WERI-Rb-1 (cell line): ENCODE measurements around the gene CPT1A.

ENCODE experiments used
- DNase-seq: peaks from one replicate; pipeline ENCODE4 v3.0.0-alpha.2; 2020
- H3K27ac ChIP-seq: fragments of 250-450 bp; sonication (Bioruptor Pico); 2 replicates; pipeline ENCODE4 v1.5.1; 2020; ENCODE audit warnings: mild to moderate bottlenecking, moderate library complexity
- H3K27me3 ChIP-seq: fragments of 250-450 bp; sonication (Bioruptor Pico); 2 replicates; pipeline ENCODE4 v1.5.1; 2021; ENCODE audit warnings: mild to moderate bottlenecking, low read depth, moderate library complexity; ENCODE audit not compliant: insufficient read depth, severe bottlenecking
- H3K36me3 ChIP-seq: fragments of 250-450 bp; sonication (Bioruptor Pico); 2 replicates; pipeline ENCODE4 v1.5.1; 2020; ENCODE audit warnings: mild to moderate bottlenecking, moderate library complexity
- H3K4me3 ChIP-seq: 2 replicates; pipeline ENCODE4 v1.5.1; 2011; ENCODE audit warnings: low read depth, mild to moderate bottlenecking, control low read depth, low read length
- H3K9me3 ChIP-seq: fragments of 250-450 bp; sonication (Bioruptor Pico); 2 replicates; pipeline ENCODE4 v1.5.1; 2021; ENCODE audit warnings: mild to moderate bottlenecking, moderate library complexity; ENCODE audit not compliant: severe bottlenecking
- CTCF ChIP-seq: IDR thresholded peaks from 2 replicates; pipeline ENCODE4 v1.5.1; 2011; ENCODE audit warnings: low read depth, mild to moderate bottlenecking, control low read depth, inconsistent platforms, low read length

The CPT1A gene

GRCh38 chr11:68711114-68711513 lies 130.6 kb downstream of the CPT1A start:
- TF ChIP-seq CTCF, result no peak
- no peak for DNase-seq
- H3K9me3 ChIP-seq, result no peaks in the 10 kb centered on the region

GRCh38 chr11:68710409-68710808 lies 131.3 kb downstream of the CPT1A start:
- no peak for DNase-seq
- Histone ChIP-seq H3K4me3 (no peak overlapping the region), H3K36me3 (no peaks in the 10 kb centered on the region), H3K9me3 (no peaks in the 10 kb centered on the region), H3K27me3 (no peaks in the 10 kb centered on the region), H3K27ac (no peak overlapping the region)
- no peak for TF ChIP-seq CTCF

More at GRCh38 chr11:68711114-68711513, 130.6 kb downstream of the CPT1A start:
- no peak overlapping the region for H3K27ac ChIP-seq
- no peaks in the 10 kb centered on the region for H3K27me3 ChIP-seq
- H3K4me3 ChIP-seq, result no peak overlapping the region
- no peaks in the 10 kb centered on the region for H3K36me3 ChIP-seq

- Histone ChIP-seq H3K27me3 (no peaks in the 10 kb centered on the region), H3K27ac (no peak overlapping the region), H3K9me3 (no peaks in the 10 kb centered on the region), H3K36me3 (no peaks in the 10 kb centered on the region), H3K4me3 (no peak overlapping the region)
- no peak for TF ChIP-seq CTCF
- no peak for DNase-seq
These were observed 132.7 kb downstream of the CPT1A start for GRCh38 chr11:68709062-68709461.

- DNase-seq, result no peak
- no peaks in the 10 kb centered on the region for H3K27me3 ChIP-seq
- no peaks in the 10 kb centered on the region for H3K9me3 ChIP-seq
- no peak overlapping the region for H3K4me3 ChIP-seq
- H3K36me3 ChIP-seq, result no peaks in the 10 kb centered on the region
- no peak overlapping the region for H3K27ac ChIP-seq
- TF ChIP-seq CTCF, result no peak
These were observed 134.2 kb downstream of the CPT1A start for GRCh38 chr11:68707527-68707926.

GRCh38 chr11:68704887-68705286 lies 136.8 kb downstream of the CPT1A start:
- H3K36me3 ChIP-seq, result no peaks in the 10 kb centered on the region
- H3K9me3 ChIP-seq, result no peaks in the 10 kb centered on the region
- no peak overlapping the region for H3K4me3 ChIP-seq
- no peak overlapping the region for H3K27ac ChIP-seq
- H3K27me3 ChIP-seq, result no peaks in the 10 kb centered on the region
- no peak for TF ChIP-seq CTCF
- no peak for DNase-seq
